WTC11 (cell line): ENCODE data around the gene ZPR1. TPM values are rescaled to one million over a fixed set of nuclear protein-coding genes. Genes with fewer than 3 reads are reported as not detected.

Experiments
- CDX4 ChIP-seq: fragments of 250-450 bp; sonication (Bioruptor Pico); IDR thresholded peaks from 2 replicates; pipeline ENCODE4 v1.9.0; 2021; ENCODE audit warnings: moderate library complexity, mild to moderate bottlenecking, inconsistent platforms, borderline replicate concordance
- CTCF ChIP-seq: fragments of 200-600 bp; IDR thresholded peaks from 2 replicates; pipeline ENCODE4 v1.8.0; 2022; ENCODE audit warnings: antibody characterized with exemption
- ELF4 ChIP-seq: sonication (generic); formaldehyde crosslinking; IDR thresholded peaks from 2 replicates; pipeline ENCODE4 v1.8.1; 2022; ENCODE audit warnings: low read depth, mild to moderate bottlenecking, moderate library complexity, missing genetic modification reagents
- ERG ChIP-seq: fragments of 250-450 bp; sonication (Bioruptor Pico); IDR thresholded peaks from 2 replicates; pipeline ENCODE4 v1.8.0; 2021; ENCODE audit warnings: mild to moderate bottlenecking
- IRF2 ChIP-seq: sonication (generic); formaldehyde crosslinking; IDR thresholded peaks from 2 replicates; pipeline ENCODE4 v1.8.0; 2022; ENCODE audit warnings: low read depth, missing genetic modification reagents, borderline replicate concordance
- MYBL2 ChIP-seq: sonication (generic); formaldehyde crosslinking; IDR thresholded peaks from 2 replicates; pipeline ENCODE4 v1.8.1; 2023; ENCODE audit warnings: mild to moderate bottlenecking, moderate library complexity, missing genetic modification reagents
- PRDM15 ChIP-seq: sonication (generic); formaldehyde crosslinking; IDR thresholded peaks from 2 replicates; pipeline ENCODE4 v1.8.0; 2022; ENCODE audit warnings: missing genetic modification reagents
- TCF7 ChIP-seq: sonication (generic); formaldehyde crosslinking; IDR thresholded peaks from 2 replicates; pipeline ENCODE4 v1.8.0; 2022; ENCODE audit warnings: mild to moderate bottlenecking, low read depth, missing genetic modification reagents, moderate library complexity
- TEAD4 ChIP-seq: sonication (generic); formaldehyde crosslinking; IDR thresholded peaks from 2 replicates; pipeline ENCODE4 v1.8.0; 2022; ENCODE audit warnings: mild to moderate bottlenecking, missing genetic modification reagents
- ZNF121 ChIP-seq: sonication (generic); formaldehyde crosslinking; IDR thresholded peaks from 2 replicates; pipeline ENCODE4 v1.8.0; 2023; ENCODE audit warnings: missing genetic modification reagents
- ZNF396 ChIP-seq: fragments of 250-450 bp; sonication (Bioruptor Pico); IDR thresholded peaks from 2 replicates; pipeline ENCODE4 v1.8.0; 2021; ENCODE audit warnings: mild to moderate bottlenecking, moderate library complexity, borderline replicate concordance
- ZNF423 ChIP-seq: fragments of 250-450 bp; sonication (Bioruptor Pico); IDR thresholded peaks from 2 replicates; pipeline ENCODE4 v2.1.2; 2022; ENCODE audit warnings: mild to moderate bottlenecking, moderate library complexity
- ZNF512 ChIP-seq: sonication (generic); formaldehyde crosslinking; IDR thresholded peaks from 2 replicates; pipeline ENCODE4 v1.8.1; 2022; ENCODE audit warnings: missing genetic modification reagents, borderline replicate concordance
- total RNA-seq: library from RNA; stranded (reverse); gene quantifications from 3 replicates; pipeline ENCODE4 v1.2.3, GENCODE V29; 2021
- TF ChIP-seq, protein P1 (sequence below): sonication (generic); formaldehyde crosslinking; IDR thresholded peaks from 2 replicates; pipeline ENCODE4 v1.8.0; 2023; ENCODE audit warnings: mild to moderate bottlenecking, missing genetic modification reagents
- TF ChIP-seq, protein P2 (sequence below): sonication (generic); formaldehyde crosslinking; IDR thresholded peaks from 2 replicates; pipeline ENCODE4 v1.8.1; 2023; ENCODE audit warnings: mild to moderate bottlenecking, moderate library complexity, missing genetic modification reagents
- TF ChIP-seq, protein P3 (sequence below): fragments of 250-450 bp; sonication (Bioruptor Pico); IDR thresholded peaks from 2 replicates; pipeline ENCODE4 v1.9.0; 2021; ENCODE audit warnings: mild to moderate bottlenecking
- TF ChIP-seq, protein P4 (sequence below): sonication (generic); formaldehyde crosslinking; IDR thresholded peaks from 2 replicates; pipeline ENCODE4 v1.8.1; 2022; ENCODE audit warnings: mild to moderate bottlenecking, moderate library complexity, missing genetic modification reagents

The ZPR1 gene
- total RNA-seq, 1 experiment from 2014 or later = 59.6 TPM

GRCh38 chr11:116772443-116773202 is 15.2 kb downstream of the ZPR1 start, which contains the start of gene BUD13 (continued):
- TF ChIP-seq CDX4 (CRISPR knock-in tag) = no peak
- TF ChIP-seq, protein P1, sequence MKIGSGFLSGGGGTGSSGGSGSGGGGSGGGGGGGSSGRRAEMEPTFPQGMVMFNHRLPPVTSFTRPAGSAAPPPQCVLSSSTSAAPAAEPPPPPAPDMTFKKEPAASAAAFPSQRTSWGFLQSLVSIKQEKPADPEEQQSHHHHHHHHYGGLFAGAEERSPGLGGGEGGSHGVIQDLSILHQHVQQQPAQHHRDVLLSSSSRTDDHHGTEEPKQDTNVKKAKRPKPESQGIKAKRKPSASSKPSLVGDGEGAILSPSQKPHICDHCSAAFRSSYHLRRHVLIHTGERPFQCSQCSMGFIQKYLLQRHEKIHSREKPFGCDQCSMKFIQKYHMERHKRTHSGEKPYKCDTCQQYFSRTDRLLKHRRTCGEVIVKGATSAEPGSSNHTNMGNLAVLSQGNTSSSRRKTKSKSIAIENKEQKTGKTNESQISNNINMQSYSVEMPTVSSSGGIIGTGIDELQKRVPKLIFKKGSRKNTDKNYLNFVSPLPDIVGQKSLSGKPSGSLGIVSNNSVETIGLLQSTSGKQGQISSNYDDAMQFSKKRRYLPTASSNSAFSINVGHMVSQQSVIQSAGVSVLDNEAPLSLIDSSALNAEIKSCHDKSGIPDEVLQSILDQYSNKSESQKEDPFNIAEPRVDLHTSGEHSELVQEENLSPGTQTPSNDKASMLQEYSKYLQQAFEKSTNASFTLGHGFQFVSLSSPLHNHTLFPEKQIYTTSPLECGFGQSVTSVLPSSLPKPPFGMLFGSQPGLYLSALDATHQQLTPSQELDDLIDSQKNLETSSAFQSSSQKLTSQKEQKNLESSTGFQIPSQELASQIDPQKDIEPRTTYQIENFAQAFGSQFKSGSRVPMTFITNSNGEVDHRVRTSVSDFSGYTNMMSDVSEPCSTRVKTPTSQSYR (CRISPR knock-in tag) = 0 out of 2 replicates have a peak, but pooled peaks have one; percentile 24
- TF ChIP-seq ZNF423 = no peak
- TF ChIP-seq, protein P2, sequence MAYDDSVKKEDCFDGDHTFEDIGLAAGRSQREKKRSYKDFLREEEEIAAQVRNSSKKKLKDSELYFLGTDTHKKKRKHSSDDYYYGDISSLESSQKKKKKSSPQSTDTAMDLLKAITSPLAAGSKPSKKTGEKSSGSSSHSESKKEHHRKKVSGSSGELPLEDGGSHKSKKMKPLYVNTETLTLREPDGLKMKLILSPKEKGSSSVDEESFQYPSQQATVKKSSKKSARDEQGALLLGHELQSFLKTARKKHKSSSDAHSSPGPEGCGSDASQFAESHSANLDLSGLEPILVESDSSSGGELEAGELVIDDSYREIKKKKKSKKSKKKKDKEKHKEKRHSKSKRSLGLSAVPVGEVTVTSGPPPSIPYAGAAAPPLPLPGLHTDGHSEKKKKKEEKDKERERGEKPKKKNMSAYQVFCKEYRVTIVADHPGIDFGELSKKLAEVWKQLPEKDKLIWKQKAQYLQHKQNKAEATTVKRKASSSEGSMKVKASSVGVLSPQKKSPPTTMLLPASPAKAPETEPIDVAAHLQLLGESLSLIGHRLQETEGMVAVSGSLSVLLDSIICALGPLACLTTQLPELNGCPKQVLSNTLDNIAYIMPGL (CRISPR knock-in tag) = peak; percentile 90
- TF ChIP-seq ELF4 (CRISPR knock-in tag) = 0 out of 2 replicates have a peak, but pooled peaks have one; percentile 72
- TF ChIP-seq, protein P3, sequence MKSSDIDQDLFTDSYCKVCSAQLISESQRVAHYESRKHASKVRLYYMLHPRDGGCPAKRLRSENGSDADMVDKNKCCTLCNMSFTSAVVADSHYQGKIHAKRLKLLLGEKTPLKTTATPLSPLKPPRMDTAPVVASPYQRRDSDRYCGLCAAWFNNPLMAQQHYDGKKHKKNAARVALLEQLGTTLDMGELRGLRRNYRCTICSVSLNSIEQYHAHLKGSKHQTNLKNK (CRISPR knock-in tag) = no peak
- no peak; the same call in 1 of the 2 replicates for TF ChIP-seq PRDM15 (CRISPR knock-in tag)
- TF ChIP-seq ZNF121 (CRISPR knock-in tag) = no peak
- TF ChIP-seq, protein P4, sequence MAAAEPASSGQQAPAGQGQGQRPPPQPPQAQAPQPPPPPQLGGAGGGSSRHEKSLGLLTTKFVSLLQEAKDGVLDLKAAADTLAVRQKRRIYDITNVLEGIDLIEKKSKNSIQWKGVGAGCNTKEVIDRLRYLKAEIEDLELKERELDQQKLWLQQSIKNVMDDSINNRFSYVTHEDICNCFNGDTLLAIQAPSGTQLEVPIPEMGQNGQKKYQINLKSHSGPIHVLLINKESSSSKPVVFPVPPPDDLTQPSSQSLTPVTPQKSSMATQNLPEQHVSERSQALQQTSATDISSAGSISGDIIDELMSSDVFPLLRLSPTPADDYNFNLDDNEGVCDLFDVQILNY = 0 out of 2 replicates have a peak, but pooled peaks have one; percentile 73
- TF ChIP-seq CTCF = no peak
- no peak for TF ChIP-seq IRF2
- 0 out of 2 replicates have a peak, but pooled peaks have one; percentile 38 for TF ChIP-seq TEAD4 (CRISPR knock-in tag)
- TF ChIP-seq ERG (CRISPR knock-in tag) = no peak
- peak; percentile 95 for TF ChIP-seq MYBL2 (CRISPR knock-in tag)
- peak; percentile 63; the same call in 1 of the 2 replicates for TF ChIP-seq TCF7 (CRISPR knock-in tag)
- no peak for TF ChIP-seq ZNF396 (CRISPR knock-in tag)
- TF ChIP-seq ZNF512 (CRISPR knock-in tag) = no peak
- TF ChIP-seq, all 79 proteins: peak for 30
